Raji (cell line): ENCODE results near the gene NPC2.

ENCODE experiments used
- POLR2A ChIP-seq: IDR thresholded peaks from 2 replicates; pipeline ENCODE4 v1.6.1; 2011; ENCODE audit warnings: low read depth, low read length, control low read depth; ENCODE audit not compliant: insufficient read depth

The NPC2 gene

GRCh38 chr14:74469548-74470518 lies 23.3 kb downstream of the NPC2 start:
- no peak for TF ChIP-seq POLR2A

DNA sequence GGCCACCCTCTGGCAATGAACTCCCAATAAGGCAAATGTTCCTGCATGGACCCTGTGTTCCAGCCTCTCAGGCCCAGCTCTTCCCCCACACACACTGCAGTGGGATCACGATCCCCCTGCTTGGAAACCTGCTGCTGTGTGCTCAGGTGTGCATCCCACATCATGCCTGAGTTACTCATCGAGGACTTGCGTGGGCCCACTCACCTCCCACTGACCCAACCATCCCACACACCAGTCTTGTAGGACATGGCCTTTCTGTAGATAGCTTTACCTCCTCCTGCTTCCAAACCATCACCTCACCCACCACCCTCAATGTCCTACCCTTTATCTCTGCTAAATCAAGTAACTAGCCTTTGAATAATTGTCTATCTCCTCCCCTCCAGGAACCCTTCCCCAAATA lies 24.6 kb downstream of the NPC2 start:
- TF ChIP-seq POLR2A = no peak

GRCh38 chr14:74465335-74465734 lies 27.8 kb downstream of the NPC2 start:
- no peak for TF ChIP-seq POLR2A

- no peak for TF ChIP-seq POLR2A
Observed at GRCh38 chr14:74464785-74465184, 28.3 kb downstream of the NPC2 start.

GRCh38 chr14:74463697-74464096 lies 29.4 kb downstream of the NPC2 start:
- TF ChIP-seq POLR2A = no peak

DNA sequence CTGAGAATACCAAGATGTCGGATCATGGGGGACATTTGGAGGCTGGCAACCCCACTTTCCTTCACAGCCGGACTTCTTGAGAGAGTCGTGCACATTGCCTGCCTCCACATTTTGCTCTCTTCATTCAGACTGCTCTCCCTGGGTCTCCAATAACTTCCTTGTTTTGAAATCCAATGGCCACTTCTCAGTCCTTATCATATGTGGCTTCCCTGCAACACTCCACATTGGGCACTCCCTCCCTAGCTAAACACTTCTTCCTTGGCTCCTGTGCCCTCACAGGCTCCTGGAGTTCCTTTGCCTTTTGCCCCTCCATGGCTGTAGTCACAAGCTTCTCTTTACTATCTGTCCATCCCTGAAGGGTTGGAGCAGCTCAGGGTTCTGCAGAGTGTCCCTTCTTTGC lies 30.1 kb downstream of the NPC2 start:
- TF ChIP-seq POLR2A = no peak

DNA sequence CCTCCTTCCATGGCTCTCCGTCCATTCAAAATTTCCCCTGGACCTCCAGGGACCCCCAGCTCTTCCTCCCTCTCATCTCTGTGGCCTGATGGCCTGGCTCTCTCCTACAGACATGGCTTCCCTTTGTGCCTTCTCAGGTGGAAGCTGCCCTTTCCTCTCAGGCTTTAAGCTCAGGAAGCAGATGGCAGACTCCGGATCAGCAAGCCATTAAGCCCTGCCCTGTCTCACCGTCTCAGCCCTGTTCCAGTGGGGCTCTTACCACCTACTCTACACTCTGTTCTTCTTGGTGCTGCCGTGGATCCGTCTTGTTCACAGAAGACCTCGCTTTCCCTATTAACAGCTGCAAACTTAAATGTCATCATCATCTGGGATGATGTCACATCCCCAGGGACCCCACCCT lies 33.1 kb downstream of the NPC2 start:
- no peak for TF ChIP-seq POLR2A

DNA sequence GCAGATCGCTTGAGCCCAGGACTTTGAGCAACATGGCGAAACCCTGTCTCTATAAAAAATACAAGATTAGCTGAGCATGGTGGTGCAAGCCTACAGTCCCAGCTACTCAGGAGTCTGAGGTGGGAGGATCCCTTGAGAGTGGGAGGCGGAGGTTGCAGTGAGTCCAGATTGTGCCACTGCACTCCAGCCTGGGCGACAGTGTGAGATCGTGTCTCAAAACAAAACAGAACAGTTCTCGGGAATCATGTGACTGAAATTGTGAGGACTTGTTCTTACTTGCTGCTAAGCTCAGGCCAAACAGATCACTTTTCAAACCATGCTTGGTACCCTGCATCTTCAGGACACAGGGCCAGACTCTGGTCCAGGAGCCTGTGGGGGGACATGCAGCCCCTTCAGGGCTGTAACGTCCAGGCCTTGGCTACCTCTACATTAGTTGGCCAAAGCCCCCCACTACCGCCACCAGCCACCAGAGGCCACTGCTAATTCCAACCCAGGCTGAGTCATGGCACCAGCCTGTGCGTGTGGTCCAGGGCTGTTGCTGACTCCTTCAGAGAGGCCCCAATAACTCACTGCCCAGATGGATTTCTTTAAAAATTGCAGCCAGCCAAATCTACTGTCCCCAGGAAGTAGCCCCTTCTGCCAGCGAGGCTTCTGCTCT lies 33.7 kb downstream of the NPC2 start:
- TF ChIP-seq POLR2A = no peak

GRCh38 chr14:74457565-74457895 lies 35.6 kb downstream of the NPC2 start:
- no peak for TF ChIP-seq POLR2A

DNA sequence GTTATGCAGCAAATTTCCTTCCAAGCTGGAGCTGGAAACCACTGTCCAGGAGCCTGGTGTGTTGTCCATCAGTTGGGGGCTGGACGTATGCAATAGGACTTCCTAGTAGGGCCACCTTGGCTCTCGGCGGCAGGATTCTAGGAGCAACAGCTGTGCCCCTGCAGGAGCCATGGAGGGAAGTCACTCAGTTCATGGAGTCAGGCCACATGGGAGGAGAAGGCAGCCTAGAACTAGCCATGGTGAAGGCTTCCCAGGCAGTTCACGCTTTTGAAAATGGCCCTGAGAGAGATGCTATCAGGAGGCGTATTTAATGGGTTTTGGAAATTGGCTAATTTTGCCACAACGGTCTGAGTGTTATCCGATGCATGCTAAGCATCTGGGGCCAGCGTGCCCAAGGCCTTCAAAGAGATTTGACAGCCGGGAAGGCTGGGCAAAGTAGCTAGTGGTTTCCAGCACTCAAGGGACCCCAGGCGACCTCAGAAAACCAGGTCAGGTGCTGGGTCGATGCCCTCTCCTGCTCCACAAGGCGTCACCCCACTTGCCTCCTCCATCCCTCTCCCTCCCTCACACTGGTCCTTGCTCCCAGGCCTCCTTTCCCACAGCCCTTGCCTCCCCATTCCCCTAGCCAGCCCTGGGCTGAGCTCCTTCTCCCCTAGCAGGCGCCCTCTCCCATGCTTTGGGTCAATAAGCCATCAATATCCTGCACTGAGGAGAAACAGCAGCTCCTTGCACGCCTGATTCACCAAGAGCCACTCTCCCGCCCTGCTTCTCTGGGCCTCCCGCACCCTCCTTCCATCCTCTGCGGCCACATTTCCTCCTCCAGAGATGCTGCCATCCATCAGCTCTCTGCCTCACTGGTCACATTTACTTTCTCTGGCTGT lies 36.2 kb downstream of the NPC2 start:
- no peak for TF ChIP-seq POLR2A

DNA sequence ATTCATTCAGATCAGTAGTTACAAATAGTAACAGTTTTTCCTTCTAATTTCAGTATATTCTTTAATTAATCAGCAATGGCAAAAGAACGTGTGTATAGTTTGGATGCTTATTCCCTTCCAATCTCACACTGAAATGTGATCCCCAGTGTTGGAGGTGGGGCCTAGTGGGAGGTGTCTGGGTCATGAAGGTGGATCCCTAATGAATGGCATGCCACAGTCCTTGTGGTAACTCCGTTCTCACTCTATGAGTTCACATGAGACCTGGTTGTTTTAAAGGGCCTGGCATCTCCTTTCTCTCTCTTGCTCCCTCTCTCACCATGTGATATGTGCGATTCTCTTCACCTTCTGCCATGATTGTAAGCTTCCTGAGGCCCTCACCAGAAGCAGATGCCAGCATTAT lies 48.2 kb downstream of the NPC2 start:
- no peak for TF ChIP-seq POLR2A

DNA sequence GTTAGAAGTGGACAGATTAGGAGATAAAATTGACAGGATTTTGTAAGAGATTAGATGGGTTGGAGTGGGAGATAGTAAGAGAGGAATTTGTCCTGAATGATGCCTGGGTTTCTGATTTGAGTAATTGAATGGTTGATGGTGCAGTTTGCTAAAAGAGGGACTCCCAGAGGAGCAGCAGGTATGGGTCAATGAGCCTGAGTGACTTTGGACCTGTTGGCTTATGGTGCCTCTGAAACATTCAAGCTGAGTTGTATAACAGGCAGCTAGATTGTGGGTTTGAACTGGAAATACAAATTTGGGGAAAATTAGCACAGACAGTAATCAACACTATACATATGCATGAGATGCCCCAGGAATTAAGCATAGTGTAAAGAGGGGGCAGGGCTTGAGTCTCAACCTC lies 50.3 kb downstream of the NPC2 start:
- TF ChIP-seq POLR2A = no peak

- TF ChIP-seq POLR2A = no peak
Observed at GRCh38 chr14:74441113-74441512, 52.0 kb downstream of the NPC2 start.

DNA sequence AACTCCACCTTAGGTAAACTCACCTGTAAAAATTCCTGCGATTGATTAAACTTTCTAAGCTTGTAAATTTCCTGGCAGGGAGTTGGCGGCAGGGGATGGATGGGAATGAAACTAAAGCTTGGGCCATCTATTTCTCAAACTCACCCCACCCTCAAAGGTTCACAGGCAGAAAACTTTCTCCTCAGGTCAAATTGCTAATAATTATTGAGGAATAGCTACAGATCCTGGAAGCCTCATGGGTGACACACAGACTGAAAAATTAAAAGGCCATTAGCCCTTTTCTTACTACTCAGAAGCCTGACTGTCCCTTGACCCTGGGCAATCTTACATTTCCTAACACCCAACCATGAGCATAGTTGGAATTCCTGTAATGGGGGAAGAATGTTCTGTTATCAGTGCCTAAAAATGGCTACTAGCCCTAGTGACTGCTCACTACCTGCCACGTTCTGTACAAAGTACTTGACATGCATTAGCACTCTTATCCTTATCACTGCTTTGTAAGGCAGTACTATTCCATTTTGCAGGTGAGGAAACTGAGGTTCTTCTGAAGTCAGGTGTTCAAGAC lies 54.7 kb downstream of the NPC2 start:
- TF ChIP-seq POLR2A = no peak

DNA sequence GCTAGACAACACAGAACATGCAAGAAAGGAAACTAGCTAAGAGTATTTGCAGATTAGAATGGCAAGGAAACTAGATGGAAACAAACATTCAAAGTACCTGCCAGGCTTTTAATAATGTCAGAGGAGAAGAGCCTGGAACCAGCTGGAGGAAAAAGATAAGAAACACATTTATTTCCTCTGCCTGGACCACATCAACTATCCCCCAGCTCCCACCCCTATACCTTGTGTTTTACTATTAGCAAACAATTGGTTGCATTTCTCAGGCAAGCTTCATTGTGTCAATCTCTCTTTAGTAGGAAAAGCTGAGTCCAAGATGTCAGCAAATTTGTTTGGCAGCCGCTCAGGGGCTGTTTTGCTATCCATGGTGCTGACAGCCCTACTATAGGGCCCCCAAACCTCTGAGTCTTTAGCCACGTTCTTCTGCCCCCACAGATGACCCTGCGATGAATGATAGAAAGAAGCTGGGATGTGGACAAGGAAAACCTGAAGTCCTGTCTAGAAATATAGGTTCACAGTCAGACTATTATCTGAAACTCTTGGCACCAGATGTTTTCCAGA lies 55.5 kb downstream of the NPC2 start:
- TF ChIP-seq POLR2A = no peak

DNA sequence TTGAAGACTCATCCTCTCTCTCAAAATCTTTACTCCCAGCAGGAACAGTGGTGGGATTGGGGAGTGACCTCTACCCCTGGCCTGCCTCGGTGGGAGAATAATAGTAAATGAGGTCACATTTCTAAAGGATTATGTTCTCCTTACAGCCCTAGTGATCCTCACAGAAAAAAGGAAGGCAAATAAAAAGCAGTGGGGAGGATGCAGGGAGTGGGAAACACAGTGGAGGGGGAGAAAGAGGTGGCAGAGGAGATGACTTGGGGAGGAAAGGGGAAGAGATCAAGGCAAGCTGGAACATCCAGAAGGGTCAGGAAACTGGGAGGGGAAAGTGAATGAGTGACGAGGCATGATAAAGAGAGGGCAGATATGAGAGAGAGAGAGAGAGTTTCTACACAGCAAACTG lies 58.8 kb downstream of the NPC2 start:
- no peak for TF ChIP-seq POLR2A

DNA sequence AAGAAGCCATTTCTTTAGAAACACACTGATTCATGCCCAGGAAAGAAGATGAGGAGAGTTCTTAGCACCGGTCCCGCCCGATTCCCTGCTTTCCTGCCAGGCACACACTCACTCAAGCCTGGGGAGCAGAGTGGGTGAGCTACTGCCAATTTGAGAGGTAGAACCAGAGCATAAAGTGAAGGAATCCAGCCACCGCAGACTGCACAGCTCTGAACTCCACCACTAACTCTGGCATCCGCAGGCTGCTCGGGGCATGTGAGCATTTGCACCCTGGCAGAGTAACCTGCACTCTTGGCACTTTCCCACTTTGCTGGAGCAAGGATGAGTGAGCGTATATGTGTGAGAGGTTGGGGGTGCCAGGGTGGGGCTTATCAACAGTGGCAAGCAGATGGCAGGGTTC lies 63.1 kb downstream of the NPC2 start:
- TF ChIP-seq POLR2A = no peak
